ENCODE results near the gene TM9SF4.

TM9SF4 gene

DNA sequence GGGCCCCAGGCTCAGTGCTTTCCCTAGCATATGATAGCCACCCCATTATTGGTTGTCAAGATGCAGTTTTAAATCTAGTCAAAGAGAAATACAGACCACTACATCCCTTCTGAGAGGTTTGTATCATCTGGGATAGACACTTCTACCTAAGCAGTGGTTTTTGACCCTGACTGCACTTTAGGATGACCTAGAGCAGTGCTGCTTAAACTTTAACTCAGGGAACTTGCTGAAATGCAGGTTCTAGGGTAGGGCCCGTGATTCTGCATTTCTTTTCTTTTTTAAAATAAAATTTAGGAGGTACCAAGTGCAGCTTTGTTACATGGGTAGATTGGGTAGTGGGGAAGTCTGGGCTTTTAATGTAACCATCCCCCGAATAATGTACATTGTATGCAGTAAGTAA lies 18.7 kb downstream of the TM9SF4 start:
- Histone ChIP-seq H3K9me3 (ENCODE audit: control insufficient read depth, insufficient read depth, low read length) (peaks cover 4% of the 10 kb centered on the region; the same call in 1 of the 2 replicates), H3K9ac (ENCODE audit: low read depth, low read length) (no peak overlapping the region), H3K4me3 (ENCODE audit: low read depth, low read length) (no peak overlapping the region), H3K36me3 (ENCODE audit: control insufficient read depth, insufficient read depth, low read length) (peaks cover 6% of the 10 kb centered on the region; the same call in 1 of the 2 replicates), H3K27me3 (ENCODE audit: control insufficient read depth, insufficient read depth, low read length) (no peaks in the 10 kb centered on the region), H3K4me1 (ENCODE audit: control insufficient read depth, insufficient read depth, low read length) (peaks cover 7% of the 10 kb centered on the region), H3K27ac (ENCODE audit: low read depth, low read length) (no peak overlapping the region)

DNA sequence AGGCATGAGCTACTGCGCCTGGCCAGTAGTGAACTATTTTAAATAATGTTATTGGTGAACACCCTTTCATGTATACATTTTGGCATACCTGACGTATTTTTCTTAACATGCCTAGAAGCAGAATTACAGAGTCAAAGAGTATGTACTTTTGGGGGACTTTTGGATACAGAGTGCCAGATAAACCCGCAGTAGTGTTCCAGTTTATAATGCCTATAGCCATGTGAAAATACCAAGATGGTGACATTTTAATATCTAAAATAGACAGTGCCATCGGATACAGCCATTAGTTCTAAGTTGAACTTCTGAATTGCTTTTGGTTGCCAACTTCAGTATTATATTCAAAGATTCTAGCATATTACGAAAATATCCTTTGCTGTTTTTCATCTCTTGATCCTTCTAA lies 20.3 kb downstream of the TM9SF4 start:
- Histone ChIP-seq H3K9me3 (ENCODE audit: control insufficient read depth, insufficient read depth, low read length) (no peaks in the 10 kb centered on the region), H3K27me3 (ENCODE audit: control insufficient read depth, insufficient read depth, low read length) (no peaks in the 10 kb centered on the region), H3K27ac (ENCODE audit: low read depth, low read length) (no peak overlapping the region), H3K36me3 (ENCODE audit: control insufficient read depth, insufficient read depth, low read length) (peaks cover 8% of the 10 kb centered on the region; the same call in 1 of the 2 replicates), H3K4me3 (ENCODE audit: low read depth, low read length) (no peak overlapping the region), H3K4me1 (ENCODE audit: control insufficient read depth, insufficient read depth, low read length) (peaks cover 7% of the 10 kb centered on the region), H3K9ac (ENCODE audit: low read depth, low read length) (no peak overlapping the region)

DNA sequence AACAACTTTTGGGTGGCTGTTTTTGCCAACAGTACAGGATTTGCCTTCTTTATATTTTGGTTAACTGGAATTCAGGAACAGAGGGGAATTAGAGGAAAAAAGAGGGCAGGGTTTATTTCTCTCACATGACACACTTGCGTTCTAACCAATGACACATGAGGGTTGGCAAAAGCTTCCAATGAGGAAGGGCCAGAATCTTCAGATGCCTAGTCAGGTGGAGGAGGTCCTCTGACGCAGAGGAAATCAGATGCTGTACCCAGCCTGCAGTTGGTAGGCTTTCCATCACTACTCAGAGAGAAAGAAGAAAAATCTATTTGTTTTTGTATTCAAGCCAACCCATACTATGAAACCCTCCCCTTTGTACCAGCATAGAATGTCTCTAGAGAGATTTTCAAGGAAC lies 20.8 kb downstream of the TM9SF4 start:
- Histone ChIP-seq H3K27me3 (ENCODE audit: control insufficient read depth, insufficient read depth, low read length) (no peaks in the 10 kb centered on the region), H3K27ac (ENCODE audit: low read depth, low read length) (no peak overlapping the region), H3K9me3 (ENCODE audit: control insufficient read depth, insufficient read depth, low read length) (no peaks in the 10 kb centered on the region), H3K4me3 (ENCODE audit: low read depth, low read length) (no peak overlapping the region), H3K36me3 (ENCODE audit: control insufficient read depth, insufficient read depth, low read length) (peaks cover 8% of the 10 kb centered on the region; the same call in 1 of the 2 replicates), H3K9ac (ENCODE audit: low read depth, low read length) (no peak overlapping the region), H3K4me1 (ENCODE audit: control insufficient read depth, insufficient read depth, low read length) (peaks cover 7% of the 10 kb centered on the region)

DNA sequence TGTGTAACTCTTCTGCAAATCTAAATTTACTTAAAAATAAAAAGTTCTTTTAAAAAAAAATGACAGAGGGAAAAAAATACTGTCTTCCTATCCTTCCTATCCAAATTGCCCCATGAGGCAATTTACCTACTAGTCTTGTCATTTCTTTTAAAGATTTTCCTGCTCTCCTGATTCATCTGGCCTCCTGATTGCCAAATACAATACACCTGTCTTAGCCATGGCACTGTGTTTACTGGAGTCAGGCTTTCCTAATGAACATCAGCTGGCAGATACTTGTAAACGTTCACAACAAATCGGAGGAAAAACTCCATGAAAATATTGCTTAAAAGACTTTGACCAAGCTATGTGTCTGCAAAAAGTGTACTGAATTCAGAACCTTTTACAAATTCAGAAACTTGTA lies 21.5 kb downstream of the TM9SF4 start:
- no peak overlapping the region for H3K9ac ChIP-seq (ENCODE audit: low read depth, low read length)
- no peak overlapping the region for H3K27ac ChIP-seq (ENCODE audit: low read depth, low read length)
- peaks cover 14% of the 10 kb centered on the region for H3K36me3 ChIP-seq (ENCODE audit: control insufficient read depth, insufficient read depth, low read length)
- no peaks in the 10 kb centered on the region for H3K27me3 ChIP-seq (ENCODE audit: control insufficient read depth, insufficient read depth, low read length)
- no peaks in the 10 kb centered on the region for H3K9me3 ChIP-seq (ENCODE audit: control insufficient read depth, insufficient read depth, low read length)
- no peak overlapping the region for H3K4me3 ChIP-seq (ENCODE audit: low read depth, low read length)
- H3K4me1 ChIP-seq (ENCODE audit: control insufficient read depth, insufficient read depth, low read length) = peaks cover 7% of the 10 kb centered on the region

DNA sequence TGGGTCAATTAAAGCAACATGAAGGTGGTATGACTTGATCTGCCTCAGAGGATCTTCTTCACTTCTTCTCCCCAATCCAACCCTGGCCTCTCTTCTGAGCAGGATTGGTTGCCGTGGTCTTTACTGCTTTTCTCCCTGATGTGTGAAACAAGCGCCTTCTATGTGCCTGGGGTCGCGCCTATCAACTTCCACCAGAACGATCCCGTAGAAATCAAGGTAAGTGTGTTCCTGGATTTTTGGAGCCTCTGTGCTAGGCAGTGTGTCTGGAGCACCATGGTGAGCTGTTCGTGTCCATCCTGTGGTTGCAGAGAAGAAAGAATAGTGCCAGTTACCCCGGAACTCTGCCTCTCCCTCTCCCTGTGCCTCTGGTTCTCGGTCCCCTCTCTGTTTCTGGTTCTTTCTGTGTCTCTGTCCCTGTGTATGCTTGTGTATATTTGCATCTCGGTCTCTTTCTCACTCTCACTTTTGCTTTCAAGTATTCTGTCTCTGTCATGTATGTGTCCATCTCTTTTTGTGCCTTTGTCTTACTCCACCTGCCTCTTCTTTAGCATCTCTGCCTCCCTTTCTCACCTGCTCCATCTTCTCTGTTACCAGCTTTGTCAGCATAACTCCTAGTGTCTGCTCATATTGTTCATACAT lies 23.5 kb downstream of the TM9SF4 start:
- Histone ChIP-seq H3K9me3 (ENCODE audit: control insufficient read depth, insufficient read depth, low read length) (no peaks in the 10 kb centered on the region), H3K9ac (ENCODE audit: low read depth, low read length) (no peak overlapping the region), H3K4me1 (ENCODE audit: control insufficient read depth, insufficient read depth, low read length) (no peaks in the 10 kb centered on the region), H3K27me3 (ENCODE audit: control insufficient read depth, insufficient read depth, low read length) (no peaks in the 10 kb centered on the region), H3K36me3 (ENCODE audit: control insufficient read depth, insufficient read depth, low read length) (peaks cover 32% of the 10 kb centered on the region), H3K4me3 (ENCODE audit: low read depth, low read length) (no peak overlapping the region), H3K27ac (ENCODE audit: low read depth, low read length) (no peak overlapping the region)

DNA sequence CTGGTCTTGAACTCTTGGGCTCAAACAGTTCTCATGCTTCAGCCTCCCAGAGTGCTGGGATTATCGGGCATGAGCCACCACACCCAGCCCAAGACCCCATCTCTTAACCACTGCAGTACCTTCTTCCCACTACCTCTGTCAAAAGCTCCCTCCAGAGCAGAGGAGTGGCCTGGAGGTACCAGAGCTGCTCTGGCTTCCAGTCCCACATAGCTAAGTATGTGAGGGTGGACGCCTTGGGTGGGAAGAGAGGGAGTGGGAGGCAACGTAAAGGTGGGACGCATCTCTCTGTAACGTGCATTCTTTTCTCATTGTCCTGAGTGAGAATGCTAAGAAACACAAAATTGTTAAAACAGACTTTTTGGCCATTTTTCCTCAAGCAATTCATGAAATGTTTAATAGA lies 24.5 kb downstream of the TM9SF4 start:
- Histone ChIP-seq H3K9me3 (ENCODE audit: control insufficient read depth, insufficient read depth, low read length) (no peaks in the 10 kb centered on the region), H3K4me1 (ENCODE audit: control insufficient read depth, insufficient read depth, low read length) (no peaks in the 10 kb centered on the region), H3K27ac (ENCODE audit: low read depth, low read length) (no peak overlapping the region), H3K9ac (ENCODE audit: low read depth, low read length) (no peak overlapping the region), H3K27me3 (ENCODE audit: control insufficient read depth, insufficient read depth, low read length) (no peaks in the 10 kb centered on the region), H3K36me3 (ENCODE audit: control insufficient read depth, insufficient read depth, low read length) (peaks cover 40% of the 10 kb centered on the region), H3K4me3 (ENCODE audit: low read depth, low read length) (no peak overlapping the region)

DNA sequence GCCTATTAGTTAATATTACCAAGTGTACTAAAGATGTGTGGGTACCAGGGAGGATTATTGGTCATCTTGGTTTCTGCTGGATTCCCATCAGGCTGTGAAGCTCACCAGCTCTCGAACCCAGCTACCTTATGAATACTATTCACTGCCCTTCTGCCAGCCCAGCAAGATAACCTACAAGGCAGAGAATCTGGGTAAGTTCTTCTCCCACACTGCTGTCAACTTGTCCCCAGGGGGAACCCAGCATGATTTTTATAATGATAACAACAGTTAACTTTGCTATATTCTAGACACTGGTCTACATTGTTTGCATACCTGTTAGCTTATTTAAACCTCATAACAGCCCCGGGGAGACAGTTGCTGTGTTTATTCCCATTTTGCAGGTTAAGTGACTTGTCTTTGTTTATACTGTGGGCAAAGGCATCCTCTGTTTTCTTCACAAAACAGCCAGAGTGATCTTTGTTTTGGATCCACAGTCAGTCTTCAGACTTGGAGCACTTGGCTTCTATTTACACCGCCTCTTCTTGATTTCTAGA lies 26.5 kb downstream of the TM9SF4 start:
- H3K4me1 ChIP-seq (ENCODE audit: control insufficient read depth, insufficient read depth, low read length) = no peaks in the 10 kb centered on the region
- H3K9ac ChIP-seq (ENCODE audit: low read depth, low read length) = no peak overlapping the region
- H3K36me3 ChIP-seq (ENCODE audit: control insufficient read depth, insufficient read depth, low read length) = peaks cover 56% of the 10 kb centered on the region
- no peak overlapping the region for H3K27ac ChIP-seq (ENCODE audit: low read depth, low read length)
- H3K4me3 ChIP-seq (ENCODE audit: low read depth, low read length) = no peak overlapping the region
- no peaks in the 10 kb centered on the region for H3K27me3 ChIP-seq (ENCODE audit: control insufficient read depth, insufficient read depth, low read length)
- no peaks in the 10 kb centered on the region for H3K9me3 ChIP-seq (ENCODE audit: control insufficient read depth, insufficient read depth, low read length)

DNA sequence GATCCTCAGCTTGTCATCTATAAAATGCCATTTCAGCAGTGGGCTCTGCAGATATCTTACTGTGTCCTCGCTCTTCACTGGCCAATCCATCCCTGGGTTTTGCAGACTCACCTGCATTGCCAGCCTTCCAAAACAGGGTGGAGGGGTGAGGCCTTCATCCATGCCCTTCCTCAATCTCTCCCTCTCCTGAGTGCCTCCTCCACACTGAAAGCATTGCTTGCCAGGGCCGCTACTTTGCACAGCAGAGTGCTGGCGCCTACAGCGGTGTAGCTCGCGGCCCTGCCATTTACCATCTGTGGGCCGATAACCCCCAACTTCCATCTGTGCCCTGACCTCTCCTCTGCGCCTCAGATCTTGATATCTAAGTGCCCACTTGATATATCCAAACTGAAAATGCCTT lies 29.4 kb downstream of the TM9SF4 start:
- Histone ChIP-seq H3K27ac (ENCODE audit: low read depth, low read length) (no peak overlapping the region), H3K27me3 (ENCODE audit: control insufficient read depth, insufficient read depth, low read length) (no peaks in the 10 kb centered on the region), H3K4me3 (ENCODE audit: low read depth, low read length) (no peak overlapping the region), H3K4me1 (ENCODE audit: control insufficient read depth, insufficient read depth, low read length) (no peaks in the 10 kb centered on the region), H3K36me3 (ENCODE audit: control insufficient read depth, insufficient read depth, low read length) (peaks cover 78% of the 10 kb centered on the region), H3K9me3 (ENCODE audit: control insufficient read depth, insufficient read depth, low read length) (no peaks in the 10 kb centered on the region), H3K9ac (ENCODE audit: low read depth, low read length) (no peak overlapping the region)

DNA sequence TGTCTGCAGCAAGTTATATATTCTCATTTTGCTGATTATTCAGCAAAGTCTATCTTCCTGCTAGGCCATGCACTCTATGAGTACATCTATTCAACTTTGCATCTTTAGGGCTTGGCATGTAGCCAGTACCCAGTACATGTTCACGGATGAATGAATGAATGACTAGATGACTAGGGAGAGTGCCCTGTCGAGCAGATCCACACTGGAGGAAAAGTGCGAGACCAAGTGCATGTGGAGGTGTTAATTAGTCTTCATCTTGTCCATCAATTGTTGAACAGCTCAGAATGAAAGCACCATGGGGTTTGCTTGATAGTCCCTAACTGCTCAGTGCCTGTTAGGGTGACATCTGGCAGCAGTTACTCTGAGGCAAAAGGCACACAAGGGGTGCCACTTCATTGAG lies 30.4 kb downstream of the TM9SF4 start:
- no peaks in the 10 kb centered on the region for H3K9me3 ChIP-seq (ENCODE audit: control insufficient read depth, insufficient read depth, low read length)
- peaks cover 88% of the 10 kb centered on the region for H3K36me3 ChIP-seq (ENCODE audit: control insufficient read depth, insufficient read depth, low read length)

DNA sequence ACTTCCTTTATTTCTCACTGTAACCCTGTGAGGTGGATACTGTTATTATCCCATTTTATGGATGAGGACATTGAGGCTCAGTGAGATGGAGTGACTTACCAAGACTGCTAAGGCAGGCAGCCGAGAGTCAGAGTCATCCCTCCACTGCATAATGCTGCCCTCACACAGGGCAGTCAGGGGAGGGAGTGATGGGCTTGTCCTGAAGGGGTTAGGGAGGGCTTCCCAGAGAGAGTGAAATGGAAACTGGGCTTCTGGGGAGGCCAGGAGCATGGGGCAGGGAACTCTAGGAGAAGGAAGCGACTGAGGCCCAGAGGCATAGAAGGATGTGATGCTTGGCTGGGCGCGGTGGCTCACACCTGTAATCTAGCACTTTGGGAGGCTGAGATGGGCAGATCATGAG lies 31.1 kb downstream of the TM9SF4 start:
- Histone ChIP-seq H3K9ac (ENCODE audit: low read depth, low read length) (no peak overlapping the region), H3K4me3 (ENCODE audit: low read depth, low read length) (no peak overlapping the region), H3K36me3 (ENCODE audit: control insufficient read depth, insufficient read depth, low read length) (peaks cover 92% of the 10 kb centered on the region)

More for the DNA sequence above, 30.4 kb downstream of the TM9SF4 start:
- Histone ChIP-seq H3K27ac (ENCODE audit: low read depth, low read length) (no peak overlapping the region), H3K4me3 (ENCODE audit: low read depth, low read length) (no peak overlapping the region), H3K9ac (ENCODE audit: low read depth, low read length) (no peak overlapping the region), H3K27me3 (ENCODE audit: control insufficient read depth, insufficient read depth, low read length) (no peaks in the 10 kb centered on the region), H3K4me1 (ENCODE audit: control insufficient read depth, insufficient read depth, low read length) (no peaks in the 10 kb centered on the region)

DNA sequence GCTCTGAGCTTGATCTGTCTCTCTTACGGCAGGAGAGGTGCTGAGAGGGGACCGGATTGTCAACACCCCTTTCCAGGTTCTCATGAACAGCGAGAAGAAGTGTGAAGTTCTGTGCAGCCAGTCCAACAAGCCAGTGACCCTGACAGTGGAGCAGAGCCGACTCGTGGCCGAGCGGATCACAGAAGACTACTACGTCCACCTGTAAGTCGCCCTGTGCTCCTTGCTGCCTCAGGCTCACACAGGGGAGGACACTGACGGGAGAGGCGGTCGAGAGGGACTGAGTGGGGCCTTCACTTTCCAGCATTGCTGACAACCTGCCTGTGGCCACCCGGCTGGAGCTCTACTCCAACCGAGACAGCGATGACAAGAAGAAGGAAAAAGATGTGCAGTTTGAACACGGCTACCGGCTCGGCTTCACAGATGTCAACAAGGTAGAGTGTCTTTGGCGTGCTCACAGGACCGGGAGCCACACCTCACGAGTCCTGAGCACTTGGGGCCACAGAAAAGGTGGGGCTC lies 32.0 kb downstream of the TM9SF4 start:
- H3K27ac ChIP-seq (ENCODE audit: low read depth, low read length) = no peak overlapping the region
- H3K4me3 ChIP-seq (ENCODE audit: low read depth, low read length) = no peak overlapping the region
- no peak overlapping the region for H3K9ac ChIP-seq (ENCODE audit: low read depth, low read length)
- peaks cover 92% of the 10 kb centered on the region for H3K36me3 ChIP-seq (ENCODE audit: control insufficient read depth, insufficient read depth, low read length)
- H3K9me3 ChIP-seq (ENCODE audit: control insufficient read depth, insufficient read depth, low read length) = no peaks in the 10 kb centered on the region
- no peaks in the 10 kb centered on the region for H3K4me1 ChIP-seq (ENCODE audit: control insufficient read depth, insufficient read depth, low read length)
- no peaks in the 10 kb centered on the region for H3K27me3 ChIP-seq (ENCODE audit: control insufficient read depth, insufficient read depth, low read length)

More for the DNA sequence above, 31.1 kb downstream of the TM9SF4 start:
- no peaks in the 10 kb centered on the region for H3K9me3 ChIP-seq (ENCODE audit: control insufficient read depth, insufficient read depth, low read length)
- H3K27me3 ChIP-seq (ENCODE audit: control insufficient read depth, insufficient read depth, low read length) = no peaks in the 10 kb centered on the region
- H3K27ac ChIP-seq (ENCODE audit: low read depth, low read length) = no peak overlapping the region
- H3K4me1 ChIP-seq (ENCODE audit: control insufficient read depth, insufficient read depth, low read length) = no peaks in the 10 kb centered on the region
